Activated T-helper 17 cell treated with anti-CD3 and anti-CD28 coated beads, Interleukin-2, amount 50 U/mL, for 72 hours (primary cell): ENCODE results near the gene PPM1M. TPM values are rescaled to one million over a fixed set of nuclear protein-coding genes. Genes with fewer than 3 reads are reported as not detected.
A peak's percentile ranks its signal among the peaks of the same experiment; 100 is the strongest.

Source experiments
- ATAC-seq: fragments of 150-1000 bp; cut with Tn5 transposase; replicated peaks from 2 replicates; pipeline ENCODE4 v1.10.0; 2021; ENCODE audit warnings: mild to moderate bottlenecking, moderate library complexity
- H3K27ac Mint-ChIP-seq: one replicate; pipeline ENCODE4 v1.8.0; 2022; ENCODE audit warnings: mixed read lengths
- H3K27me3 Mint-ChIP-seq: one replicate; pipeline ENCODE4 v1.8.0; 2022; ENCODE audit warnings: mixed read lengths
- H3K36me3 Mint-ChIP-seq: one replicate; pipeline ENCODE4 v1.8.0; 2022; ENCODE audit warnings: low read depth, mild to moderate bottlenecking, mixed read lengths
- H3K4me1 Mint-ChIP-seq: one replicate; pipeline ENCODE4 v1.8.0; 2022; ENCODE audit warnings: mixed read lengths
- H3K4me3 Mint-ChIP-seq: one replicate; pipeline ENCODE4 v1.8.0; 2022; ENCODE audit warnings: mild to moderate bottlenecking, mixed read lengths
- H3K9me3 Mint-ChIP-seq: one replicate; pipeline ENCODE4 v1.8.0; 2022; ENCODE audit warnings: mixed read lengths
- total RNA-seq, 2 donors: library from RNA; stranded (reverse); gene quantifications; one replicate each; pipeline ENCODE4 v1.2.3, GENCODE V29; 2022

The PPM1M gene
- total RNA-seq, 2 donors from 2014 or later, result 84.6 to 112 TPM

DNA sequence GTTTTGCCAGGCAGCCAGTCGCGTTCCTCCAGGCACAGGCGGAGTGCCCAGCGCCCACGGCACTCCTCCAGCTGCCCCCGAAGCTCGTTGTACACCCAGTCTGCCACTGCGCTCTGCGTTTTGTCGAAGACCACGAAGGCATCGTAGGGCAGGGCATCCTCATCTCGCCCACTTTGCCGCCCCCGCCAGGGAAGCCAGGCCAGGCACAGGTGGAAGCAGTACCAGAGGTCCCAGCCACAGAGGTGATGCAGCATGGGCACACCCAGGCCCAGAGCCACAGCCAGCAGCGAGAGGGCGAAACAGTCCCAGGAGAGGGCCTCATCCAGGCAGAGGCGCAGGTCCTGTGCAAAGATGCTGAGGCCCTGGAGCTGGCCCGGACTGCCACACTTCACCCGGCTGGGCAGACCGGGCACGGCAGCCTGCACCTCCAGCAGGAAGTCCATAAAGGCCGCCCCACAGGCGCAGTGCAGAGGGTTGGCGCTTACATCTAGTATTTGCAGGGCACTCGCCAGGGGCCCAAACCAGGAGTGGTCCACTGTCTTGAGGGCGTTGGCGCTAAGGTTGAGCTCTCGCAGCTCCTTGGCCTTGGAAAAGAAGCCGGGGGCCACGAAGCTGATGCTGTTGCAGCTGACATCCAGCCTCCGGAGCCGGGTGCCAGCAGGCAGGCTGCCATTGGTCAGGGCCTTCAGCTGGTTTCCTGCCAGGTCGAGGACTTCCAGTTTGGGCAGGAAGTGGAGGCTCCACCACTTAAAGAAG lies 23.8 kb upstream of the PPM1M start:
- H3K4me1 Mint-ChIP-seq, result peaks cover 48% of the 10 kb centered on the region
- H3K4me3 Mint-ChIP-seq, result peak overlapping the region; percentile 87
- H3K27me3 Mint-ChIP-seq, result no peaks in the 10 kb centered on the region
- peak; percentile 58 for ATAC-seq
- peaks cover 3% of the 10 kb centered on the region for H3K36me3 Mint-ChIP-seq
- H3K9me3 Mint-ChIP-seq, result no peaks in the 10 kb centered on the region
- H3K27ac Mint-ChIP-seq, result peak overlapping the region; percentile 92

DNA sequence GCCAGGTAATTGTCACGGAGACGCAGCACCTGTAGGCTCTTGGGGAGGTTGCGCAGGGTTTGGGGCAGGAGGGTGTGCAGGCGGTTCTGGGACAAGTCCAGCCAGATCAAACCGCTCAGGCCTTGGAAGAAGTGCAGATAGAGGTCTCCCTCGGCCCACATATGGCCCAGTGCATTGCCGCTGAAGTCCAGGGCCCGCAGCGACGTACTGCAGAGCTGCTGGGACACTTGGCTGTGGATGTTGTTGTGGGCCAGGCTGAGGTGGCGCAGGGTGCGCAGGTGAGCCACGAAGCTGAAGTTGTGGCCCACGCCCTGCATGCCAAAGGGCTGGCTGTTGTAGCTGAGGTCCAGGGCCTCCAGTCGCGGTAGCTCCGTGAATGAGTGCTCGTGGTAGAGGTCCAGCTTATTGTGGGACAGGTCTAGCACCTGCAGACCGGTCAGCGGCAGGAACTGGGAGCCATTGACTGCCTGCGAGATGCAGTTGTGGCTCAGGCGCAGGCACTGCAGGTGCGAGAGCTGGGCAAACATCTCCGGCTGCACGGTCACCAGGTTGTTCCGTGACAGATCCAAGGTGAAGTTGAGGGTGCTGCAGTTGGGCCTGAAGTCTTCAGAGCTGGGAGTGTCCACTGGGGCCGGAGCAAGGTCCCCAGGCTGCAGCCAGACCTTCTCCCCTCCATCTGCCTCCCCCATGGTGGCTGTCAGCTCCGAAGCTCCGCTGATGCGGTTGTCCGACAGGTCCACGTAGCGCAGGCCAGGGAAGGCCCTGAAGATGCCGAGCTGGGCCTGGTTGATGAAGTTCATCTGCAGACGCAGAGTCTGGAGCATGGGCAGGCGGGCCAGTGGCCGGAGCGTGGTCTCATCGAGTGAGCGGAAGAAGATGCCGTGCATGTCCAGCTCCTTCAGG lies 23.0 kb upstream of the PPM1M start:
- no peak for ATAC-seq
- Mint-ChIP-seq H3K27ac (peak overlapping the region; percentile 92), H3K36me3 (peaks cover 2% of the 10 kb centered on the region), H3K27me3 (no peaks in the 10 kb centered on the region), H3K9me3 (no peaks in the 10 kb centered on the region), H3K4me1 (peaks cover 42% of the 10 kb centered on the region), H3K4me3 (peak overlapping the region; percentile 87)

DNA sequence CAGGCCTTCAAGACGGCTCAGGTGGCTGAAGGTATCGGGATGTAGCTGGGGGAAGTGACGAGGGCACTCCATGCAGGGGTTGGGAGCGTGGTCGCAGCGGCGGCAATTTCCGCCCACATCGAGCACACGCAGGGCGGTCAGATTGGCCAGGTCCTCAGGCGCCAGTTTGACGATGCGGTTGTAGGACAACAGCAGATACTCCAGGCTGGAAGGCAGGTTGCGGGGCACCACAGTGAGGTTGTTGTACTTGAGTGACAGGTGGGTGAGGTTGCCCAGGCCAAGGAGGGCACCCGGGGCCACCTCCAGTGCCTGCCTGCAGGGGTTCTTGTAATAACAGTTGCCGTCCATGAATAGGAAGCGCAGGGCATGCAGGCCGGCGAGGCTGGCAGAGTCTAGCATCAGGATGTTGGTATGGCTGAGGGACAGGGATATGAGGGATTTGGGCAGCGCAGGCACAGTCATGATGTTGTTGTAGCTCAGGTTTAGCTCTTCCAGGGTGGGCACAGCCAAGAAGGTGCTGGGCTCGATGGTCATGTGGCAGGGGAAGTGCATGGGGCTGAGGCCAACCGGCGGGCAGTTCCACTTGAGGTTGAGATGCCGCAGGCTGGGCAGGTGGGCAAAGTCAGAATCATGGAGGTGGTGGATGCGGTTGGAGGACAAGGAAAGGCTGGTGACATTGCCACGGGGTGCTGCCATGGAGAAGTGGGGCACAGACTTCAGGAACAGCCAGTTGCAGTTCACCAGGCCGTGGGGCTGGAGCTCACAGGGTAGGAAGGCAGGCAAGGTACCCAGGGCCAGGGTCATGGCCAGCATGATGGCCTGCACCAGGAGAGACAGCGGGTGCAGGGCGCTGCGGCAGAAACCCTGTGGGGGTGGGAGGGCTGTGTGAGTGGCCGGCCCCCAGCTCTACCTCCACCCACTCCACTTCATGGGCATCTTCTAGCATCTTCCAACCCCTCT lies 21.8 kb upstream of the PPM1M start:
- H3K27ac Mint-ChIP-seq, result peak overlapping the region; percentile 82
- H3K4me3 Mint-ChIP-seq, result peak overlapping the region; percentile 87
- no peaks in the 10 kb centered on the region for H3K9me3 Mint-ChIP-seq
- no peaks in the 10 kb centered on the region for H3K27me3 Mint-ChIP-seq
- peaks cover 39% of the 10 kb centered on the region for H3K4me1 Mint-ChIP-seq
- H3K36me3 Mint-ChIP-seq, result peaks cover 9% of the 10 kb centered on the region
- ATAC-seq, result no peak

DNA sequence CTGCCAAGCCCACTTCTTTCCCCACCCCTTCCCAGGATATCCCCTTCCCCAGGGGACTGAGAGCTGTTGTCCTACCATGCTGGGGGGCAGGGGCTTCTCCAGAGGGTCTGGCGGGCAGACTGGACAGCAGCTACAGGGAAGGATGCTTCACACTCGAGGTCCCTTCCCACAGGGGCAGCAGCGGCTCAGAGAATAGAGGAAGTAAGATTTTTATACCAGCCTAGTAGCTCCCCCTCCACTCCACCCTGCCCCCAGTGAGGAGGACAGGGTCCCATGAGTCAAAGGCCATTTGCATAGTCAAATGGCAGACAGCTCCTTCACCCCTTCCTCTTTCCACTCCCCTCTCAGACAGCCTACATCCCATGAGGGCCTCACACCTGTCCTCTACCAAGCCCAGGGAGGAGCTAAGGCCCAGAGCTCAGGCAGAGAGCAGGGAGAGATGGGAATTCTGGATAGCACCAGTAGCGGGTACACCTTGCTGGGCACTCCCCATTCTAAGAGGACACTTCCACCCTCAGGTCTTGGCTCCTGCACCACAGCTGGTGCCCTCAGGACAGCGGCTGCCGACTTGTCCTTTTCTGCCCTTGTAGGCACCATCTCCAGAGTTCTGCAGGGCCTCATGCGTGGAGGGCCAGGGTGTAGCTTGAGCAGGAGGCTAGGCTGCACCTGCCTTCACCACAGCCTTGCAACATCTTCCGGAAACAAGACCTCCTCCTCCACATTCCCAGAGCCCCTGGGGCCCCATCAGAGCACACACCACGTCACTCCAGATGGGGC lies 19.9 kb upstream of the PPM1M start, which contains the start of gene TLR9:
TSS of gene TLR9 (minus strand) at position 194 of the 777 bp plus-strand sequence. CDS start at position 78, 116 bp downstream.
- peak; percentile 39 for ATAC-seq
- no peaks in the 10 kb centered on the region for H3K9me3 Mint-ChIP-seq
- H3K4me3 Mint-ChIP-seq, result peak within 1 kb of the TSS; percentile 87
- H3K36me3 Mint-ChIP-seq, result peaks cover 25% of the 10 kb centered on the region
- peaks cover 39% of the 10 kb centered on the region for H3K4me1 Mint-ChIP-seq
- H3K27ac Mint-ChIP-seq, result peak within 1 kb of the TSS; percentile 82
- H3K27me3 Mint-ChIP-seq, result no peaks in the 10 kb centered on the region

DNA sequence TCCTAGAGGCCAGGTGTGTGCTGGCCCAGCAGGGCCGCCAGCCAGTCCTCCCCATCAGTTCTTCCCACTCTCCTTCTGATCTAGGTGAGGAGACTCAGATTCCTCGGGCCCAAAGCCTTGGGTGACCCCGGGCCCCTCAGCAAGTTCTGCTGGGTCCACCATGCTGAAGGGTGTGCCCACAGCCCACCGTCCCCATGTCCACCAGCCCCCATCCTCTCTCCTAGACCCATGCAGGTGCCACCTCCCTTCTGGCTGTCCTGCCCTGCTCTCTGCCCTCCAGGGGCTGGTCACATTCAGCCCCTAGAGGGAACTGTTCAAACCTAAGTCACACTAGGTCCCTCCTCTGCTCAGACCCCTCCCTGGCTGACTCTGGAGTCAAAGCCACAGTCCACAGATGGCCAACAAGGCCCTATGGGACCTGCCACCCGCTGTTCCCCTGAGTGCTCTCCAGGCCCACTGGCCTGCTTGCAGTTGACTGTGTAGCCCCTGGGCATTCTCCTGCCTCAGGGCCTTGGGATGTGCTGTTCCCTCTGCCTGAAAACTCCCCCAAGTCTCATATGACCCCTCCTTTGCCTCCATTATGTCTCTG lies 19.2 kb upstream of the PPM1M start:
- Mint-ChIP-seq H3K4me3 (peak overlapping the region; percentile 38), H3K27ac (peak overlapping the region; percentile 82), H3K36me3 (peaks cover 31% of the 10 kb centered on the region), H3K9me3 (no peaks in the 10 kb centered on the region), H3K27me3 (no peaks in the 10 kb centered on the region), H3K4me1 (peaks cover 39% of the 10 kb centered on the region)
- no peak for ATAC-seq

DNA sequence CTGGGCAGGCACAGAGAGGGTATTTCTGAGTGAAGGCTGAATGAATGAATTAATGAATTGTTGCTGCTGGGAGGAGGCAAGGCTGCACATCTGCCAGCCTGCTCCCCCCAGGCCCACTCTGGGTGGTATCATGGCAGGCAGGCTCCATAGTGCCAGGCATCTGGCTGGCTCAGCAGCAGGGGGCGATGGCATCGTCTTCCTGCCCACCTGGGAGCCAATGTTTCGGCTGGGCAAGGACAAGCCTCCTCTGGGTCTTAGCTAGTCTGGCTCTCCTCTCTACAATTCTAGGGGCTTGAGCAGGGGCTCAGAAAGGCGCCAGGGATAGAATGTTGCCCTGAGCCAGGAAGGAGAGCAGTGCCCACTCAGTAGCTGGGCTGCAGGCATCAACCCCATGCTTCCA lies 18.4 kb upstream of the PPM1M start:
- peak overlapping the region; percentile 38 for H3K4me3 Mint-ChIP-seq
- no peaks in the 10 kb centered on the region for H3K27me3 Mint-ChIP-seq
- ATAC-seq, result no peak
- no peaks in the 10 kb centered on the region for H3K9me3 Mint-ChIP-seq
- H3K4me1 Mint-ChIP-seq, result peaks cover 42% of the 10 kb centered on the region
- H3K36me3 Mint-ChIP-seq, result peaks cover 39% of the 10 kb centered on the region
- H3K27ac Mint-ChIP-seq, result peak overlapping the region; percentile 82

DNA sequence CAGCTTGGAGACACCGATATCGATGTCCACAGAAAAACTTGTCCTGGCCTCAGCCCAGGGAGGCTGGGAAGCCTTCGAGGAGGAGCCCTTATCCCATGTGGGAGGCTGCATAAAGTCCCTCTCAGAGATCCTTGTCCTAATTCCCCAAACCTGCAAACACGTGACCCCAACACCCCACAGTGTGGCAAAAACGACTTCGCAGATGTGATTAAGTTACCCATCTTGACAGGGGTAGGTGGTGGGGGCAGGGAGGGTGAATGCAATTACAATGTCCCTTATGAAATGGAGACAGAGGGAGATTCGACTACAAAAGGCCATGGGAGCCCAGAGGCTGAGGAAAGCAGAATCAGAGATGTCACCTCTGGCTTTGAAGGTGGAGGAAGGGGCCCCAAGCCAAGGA lies 17.8 kb upstream of the PPM1M start:
- H3K4me1 Mint-ChIP-seq, result peaks cover 38% of the 10 kb centered on the region
- no peak overlapping the region for H3K27ac Mint-ChIP-seq
- no peak for ATAC-seq
- no peak overlapping the region for H3K4me3 Mint-ChIP-seq
- no peaks in the 10 kb centered on the region for H3K9me3 Mint-ChIP-seq
- H3K27me3 Mint-ChIP-seq, result no peaks in the 10 kb centered on the region
- peaks cover 44% of the 10 kb centered on the region for H3K36me3 Mint-ChIP-seq

DNA sequence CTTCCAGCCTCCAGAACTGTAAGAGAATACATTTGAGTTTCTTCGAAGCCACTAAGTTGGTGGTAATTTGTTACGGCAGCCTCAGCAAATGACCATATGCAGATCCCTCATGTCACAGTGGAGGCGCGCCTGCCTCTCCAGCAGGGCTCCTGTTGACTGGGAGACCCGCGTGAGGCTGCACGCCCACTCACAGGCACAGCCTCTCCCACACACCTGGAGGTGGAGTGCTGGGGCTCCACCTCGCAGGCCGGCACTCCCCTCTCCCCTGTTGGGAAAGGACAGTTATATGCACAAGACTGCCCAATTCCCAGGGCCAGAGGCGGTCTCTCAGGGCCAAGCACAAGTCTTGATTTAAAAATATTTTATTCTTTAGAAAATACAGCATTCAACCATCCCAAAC lies 17.3 kb upstream of the PPM1M start:
- Mint-ChIP-seq H3K27me3 (no peaks in the 10 kb centered on the region), H3K27ac (no peak overlapping the region), H3K4me3 (no peak overlapping the region), H3K36me3 (peaks cover 47% of the 10 kb centered on the region), H3K9me3 (no peaks in the 10 kb centered on the region), H3K4me1 (peaks cover 37% of the 10 kb centered on the region)
- ATAC-seq, result no peak

DNA sequence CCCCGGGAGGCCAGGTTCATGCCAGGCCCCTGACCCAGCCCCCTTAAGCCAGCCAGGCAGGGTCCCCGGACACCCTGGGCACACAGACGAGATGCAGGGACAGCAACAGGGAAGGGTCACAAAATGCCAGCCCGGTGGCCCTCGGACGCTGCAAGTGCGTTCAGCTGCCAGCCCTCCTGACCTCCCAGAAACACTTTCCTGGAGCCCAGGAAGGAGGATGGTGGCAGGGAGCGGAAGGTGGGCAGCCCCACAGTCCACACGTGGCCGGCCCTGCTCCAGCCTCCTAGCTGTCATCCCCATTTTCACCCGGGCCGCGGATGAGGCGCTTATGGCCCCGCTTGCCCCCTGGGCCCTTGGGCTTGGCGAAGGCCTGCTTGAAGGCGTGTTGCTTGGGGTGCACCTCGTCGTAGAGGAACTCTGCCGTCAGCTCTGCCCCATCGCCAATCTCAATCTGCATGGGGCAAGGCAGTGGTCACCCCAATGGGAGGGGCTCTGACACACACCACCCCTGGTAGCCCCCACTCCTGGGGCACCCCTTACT lies 16.7 kb upstream of the PPM1M start:
- no peak for ATAC-seq
- H3K4me1 Mint-ChIP-seq, result peaks cover 32% of the 10 kb centered on the region

DNA sequence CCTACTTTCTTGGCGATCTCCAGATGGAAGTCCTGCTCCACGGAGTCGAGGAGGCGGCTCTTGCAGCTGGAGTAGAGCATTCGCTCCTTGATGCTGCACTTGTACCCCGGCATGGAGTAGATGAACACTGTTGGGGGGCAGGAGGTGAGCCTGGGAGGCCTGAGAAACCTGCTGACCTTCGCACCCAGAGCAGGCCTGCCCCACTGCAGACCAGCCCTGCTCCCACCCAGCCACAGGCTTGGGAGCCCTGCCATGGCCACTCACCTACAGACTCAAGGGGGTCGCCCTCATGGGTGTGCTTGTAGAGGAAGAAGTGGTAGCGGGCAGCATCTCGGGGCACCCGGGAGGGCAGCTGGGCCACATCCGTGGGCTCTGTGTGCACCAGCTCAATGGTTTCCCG lies 15.9 kb upstream of the PPM1M start:
- no peak overlapping the region for H3K27ac Mint-ChIP-seq
- peaks cover 61% of the 10 kb centered on the region for H3K36me3 Mint-ChIP-seq
- no peak for ATAC-seq
- H3K9me3 Mint-ChIP-seq, result no peaks in the 10 kb centered on the region
- H3K4me3 Mint-ChIP-seq, result no peak overlapping the region
- H3K27me3 Mint-ChIP-seq, result no peaks in the 10 kb centered on the region
- peaks cover 25% of the 10 kb centered on the region for H3K4me1 Mint-ChIP-seq

More for the DNA sequence above, 16.7 kb upstream of the PPM1M start:
- H3K9me3 Mint-ChIP-seq, result no peaks in the 10 kb centered on the region
- H3K36me3 Mint-ChIP-seq, result peaks cover 53% of the 10 kb centered on the region
- no peak overlapping the region for H3K27ac Mint-ChIP-seq
- no peaks in the 10 kb centered on the region for H3K27me3 Mint-ChIP-seq
- no peak overlapping the region for H3K4me3 Mint-ChIP-seq

DNA sequence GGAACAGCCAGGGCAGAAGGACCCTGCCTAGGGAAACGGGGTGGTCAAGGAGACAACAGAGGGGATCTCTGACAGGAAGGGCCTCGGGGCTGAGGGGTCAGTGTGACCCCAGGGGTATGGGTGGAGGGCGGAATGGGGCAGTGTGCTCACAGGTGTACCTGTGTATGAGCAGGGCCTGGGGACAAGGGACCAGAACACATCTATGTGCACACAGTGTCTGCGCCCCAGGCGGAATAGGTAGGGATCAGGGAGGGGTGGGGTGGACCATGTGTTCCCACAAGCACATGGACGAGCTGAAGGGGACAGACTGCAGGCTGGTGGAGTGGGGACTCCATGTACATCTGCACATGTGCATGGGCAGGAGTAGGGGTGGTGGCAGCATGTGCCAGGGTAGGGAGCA lies 15.1 kb upstream of the PPM1M start:
- Mint-ChIP-seq H3K4me3 (no peak overlapping the region), H3K27me3 (no peaks in the 10 kb centered on the region), H3K4me1 (peaks cover 21% of the 10 kb centered on the region), H3K27ac (peak overlapping the region; percentile 43), H3K36me3 (peaks cover 69% of the 10 kb centered on the region), H3K9me3 (no peaks in the 10 kb centered on the region)
- ATAC-seq, result no peak

DNA sequence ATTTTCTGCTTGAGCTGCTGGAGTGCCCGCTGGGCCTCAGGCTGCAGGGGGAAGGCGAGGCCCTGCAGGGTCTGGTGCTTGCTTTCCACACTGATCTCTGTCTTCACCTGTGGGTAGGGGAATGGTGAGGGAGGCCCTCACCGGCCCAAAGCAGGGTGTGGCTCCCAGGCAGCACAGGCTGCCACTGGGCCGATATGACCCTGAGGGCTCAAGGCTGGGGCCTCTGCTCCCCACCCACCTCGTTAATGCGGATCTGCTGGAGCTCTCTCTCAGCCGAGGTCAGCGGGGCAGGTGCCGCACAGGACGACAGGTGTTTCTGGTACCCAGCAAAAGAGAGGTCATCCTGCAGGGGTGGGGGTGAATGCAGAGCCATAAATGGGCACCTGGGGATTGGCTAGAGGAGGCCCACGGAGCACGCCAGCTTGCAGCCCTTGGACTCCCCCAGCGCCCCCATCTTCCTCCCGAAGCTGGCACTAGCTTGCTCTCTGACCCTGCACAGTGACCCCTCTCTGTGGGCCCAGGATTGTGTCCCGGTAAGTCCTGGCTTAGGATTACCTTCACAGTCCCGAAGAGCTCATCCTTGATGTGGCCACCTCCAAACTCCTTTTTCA lies 14.6 kb upstream of the PPM1M start:
- Mint-ChIP-seq H3K27ac (peak overlapping the region; percentile 73), H3K27me3 (no peaks in the 10 kb centered on the region), H3K9me3 (no peaks in the 10 kb centered on the region), H3K36me3 (peaks cover 75% of the 10 kb centered on the region), H3K4me3 (no peak overlapping the region), H3K4me1 (peaks cover 15% of the 10 kb centered on the region)
- ATAC-seq, result no peak
